ENCODE data around the gene ILRUN. TPM values are rescaled to one million over a fixed set of nuclear protein-coding genes. Genes with fewer than 3 reads are reported as not detected.

ILRUN gene
- total and polyA plus RNA-seq, 9 of the 15 experiments (the other 6 are each of a cell fraction or from before 2014, with no cell fraction given): 24.9 to 78.9 (median 53.4) TPM

GRCh38 chr6:34697904-34698559, 1.5 kb upstream of the ILRUN start (continued):
- TF ChIP-seq, protein P1, sequence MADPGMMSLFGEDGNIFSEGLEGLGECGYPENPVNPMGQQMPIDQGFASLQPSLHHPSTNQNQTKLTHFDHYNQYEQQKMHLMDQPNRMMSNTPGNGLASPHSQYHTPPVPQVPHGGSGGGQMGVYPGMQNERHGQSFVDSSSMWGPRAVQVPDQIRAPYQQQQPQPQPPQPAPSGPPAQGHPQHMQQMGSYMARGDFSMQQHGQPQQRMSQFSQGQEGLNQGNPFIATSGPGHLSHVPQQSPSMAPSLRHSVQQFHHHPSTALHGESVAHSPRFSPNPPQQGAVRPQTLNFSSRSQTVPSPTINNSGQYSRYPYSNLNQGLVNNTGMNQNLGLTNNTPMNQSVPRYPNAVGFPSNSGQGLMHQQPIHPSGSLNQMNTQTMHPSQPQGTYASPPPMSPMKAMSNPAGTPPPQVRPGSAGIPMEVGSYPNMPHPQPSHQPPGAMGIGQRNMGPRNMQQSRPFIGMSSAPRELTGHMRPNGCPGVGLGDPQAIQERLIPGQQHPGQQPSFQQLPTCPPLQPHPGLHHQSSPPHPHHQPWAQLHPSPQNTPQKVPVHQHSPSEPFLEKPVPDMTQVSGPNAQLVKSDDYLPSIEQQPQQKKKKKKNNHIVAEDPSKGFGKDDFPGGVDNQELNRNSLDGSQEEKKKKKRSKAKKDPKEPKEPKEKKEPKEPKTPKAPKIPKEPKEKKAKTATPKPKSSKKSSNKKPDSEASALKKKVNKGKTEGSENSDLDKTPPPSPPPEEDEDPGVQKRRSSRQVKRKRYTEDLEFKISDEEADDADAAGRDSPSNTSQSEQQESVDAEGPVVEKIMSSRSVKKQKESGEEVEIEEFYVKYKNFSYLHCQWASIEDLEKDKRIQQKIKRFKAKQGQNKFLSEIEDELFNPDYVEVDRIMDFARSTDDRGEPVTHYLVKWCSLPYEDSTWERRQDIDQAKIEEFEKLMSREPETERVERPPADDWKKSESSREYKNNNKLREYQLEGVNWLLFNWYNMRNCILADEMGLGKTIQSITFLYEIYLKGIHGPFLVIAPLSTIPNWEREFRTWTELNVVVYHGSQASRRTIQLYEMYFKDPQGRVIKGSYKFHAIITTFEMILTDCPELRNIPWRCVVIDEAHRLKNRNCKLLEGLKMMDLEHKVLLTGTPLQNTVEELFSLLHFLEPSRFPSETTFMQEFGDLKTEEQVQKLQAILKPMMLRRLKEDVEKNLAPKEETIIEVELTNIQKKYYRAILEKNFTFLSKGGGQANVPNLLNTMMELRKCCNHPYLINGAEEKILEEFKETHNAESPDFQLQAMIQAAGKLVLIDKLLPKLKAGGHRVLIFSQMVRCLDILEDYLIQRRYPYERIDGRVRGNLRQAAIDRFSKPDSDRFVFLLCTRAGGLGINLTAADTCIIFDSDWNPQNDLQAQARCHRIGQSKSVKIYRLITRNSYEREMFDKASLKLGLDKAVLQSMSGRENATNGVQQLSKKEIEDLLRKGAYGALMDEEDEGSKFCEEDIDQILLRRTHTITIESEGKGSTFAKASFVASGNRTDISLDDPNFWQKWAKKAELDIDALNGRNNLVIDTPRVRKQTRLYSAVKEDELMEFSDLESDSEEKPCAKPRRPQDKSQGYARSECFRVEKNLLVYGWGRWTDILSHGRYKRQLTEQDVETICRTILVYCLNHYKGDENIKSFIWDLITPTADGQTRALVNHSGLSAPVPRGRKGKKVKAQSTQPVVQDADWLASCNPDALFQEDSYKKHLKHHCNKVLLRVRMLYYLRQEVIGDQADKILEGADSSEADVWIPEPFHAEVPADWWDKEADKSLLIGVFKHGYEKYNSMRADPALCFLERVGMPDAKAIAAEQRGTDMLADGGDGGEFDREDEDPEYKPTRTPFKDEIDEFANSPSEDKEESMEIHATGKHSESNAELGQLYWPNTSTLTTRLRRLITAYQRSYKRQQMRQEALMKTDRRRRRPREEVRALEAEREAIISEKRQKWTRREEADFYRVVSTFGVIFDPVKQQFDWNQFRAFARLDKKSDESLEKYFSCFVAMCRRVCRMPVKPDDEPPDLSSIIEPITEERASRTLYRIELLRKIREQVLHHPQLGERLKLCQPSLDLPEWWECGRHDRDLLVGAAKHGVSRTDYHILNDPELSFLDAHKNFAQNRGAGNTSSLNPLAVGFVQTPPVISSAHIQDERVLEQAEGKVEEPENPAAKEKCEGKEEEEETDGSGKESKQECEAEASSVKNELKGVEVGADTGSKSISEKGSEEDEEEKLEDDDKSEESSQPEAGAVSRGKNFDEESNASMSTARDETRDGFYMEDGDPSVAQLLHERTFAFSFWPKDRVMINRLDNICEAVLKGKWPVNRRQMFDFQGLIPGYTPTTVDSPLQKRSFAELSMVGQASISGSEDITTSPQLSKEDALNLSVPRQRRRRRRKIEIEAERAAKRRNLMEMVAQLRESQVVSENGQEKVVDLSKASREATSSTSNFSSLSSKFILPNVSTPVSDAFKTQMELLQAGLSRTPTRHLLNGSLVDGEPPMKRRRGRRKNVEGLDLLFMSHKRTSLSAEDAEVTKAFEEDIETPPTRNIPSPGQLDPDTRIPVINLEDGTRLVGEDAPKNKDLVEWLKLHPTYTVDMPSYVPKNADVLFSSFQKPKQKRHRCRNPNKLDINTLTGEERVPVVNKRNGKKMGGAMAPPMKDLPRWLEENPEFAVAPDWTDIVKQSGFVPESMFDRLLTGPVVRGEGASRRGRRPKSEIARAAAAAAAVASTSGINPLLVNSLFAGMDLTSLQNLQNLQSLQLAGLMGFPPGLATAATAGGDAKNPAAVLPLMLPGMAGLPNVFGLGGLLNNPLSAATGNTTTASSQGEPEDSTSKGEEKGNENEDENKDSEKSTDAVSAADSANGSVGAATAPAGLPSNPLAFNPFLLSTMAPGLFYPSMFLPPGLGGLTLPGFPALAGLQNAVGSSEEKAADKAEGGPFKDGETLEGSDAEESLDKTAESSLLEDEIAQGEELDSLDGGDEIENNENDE (IDR thresholded peaks at IDR 0.05; ENCODE audit: low read depth, low read length): no peak
- no peak for TF ChIP-seq HLTF (IDR thresholded peaks at IDR 0.05)
- TF ChIP-seq CCNT2 (IDR thresholded peaks at IDR 0.05; ENCODE audit: borderline replicate concordance, extremely low read depth, insufficient read length, low read depth, low read length): no peak
- no peak for TF ChIP-seq HNRNPLL (IDR thresholded peaks at IDR 0.05; ENCODE audit: low read depth, low read length, poor library complexity, severe bottlenecking)
- TF ChIP-seq L3MBTL2 (IDR thresholded peaks at IDR 0.05): no peak
- no peak for TF ChIP-seq ZNF175 (CRISPR knock-in tag; IDR thresholded peaks at IDR 0.05; ENCODE audit: low read depth)
- TF ChIP-seq SREBF2 (CRISPR knock-in tag; IDR thresholded peaks at IDR 0.05): no peak
- TF ChIP-seq, protein P2, sequence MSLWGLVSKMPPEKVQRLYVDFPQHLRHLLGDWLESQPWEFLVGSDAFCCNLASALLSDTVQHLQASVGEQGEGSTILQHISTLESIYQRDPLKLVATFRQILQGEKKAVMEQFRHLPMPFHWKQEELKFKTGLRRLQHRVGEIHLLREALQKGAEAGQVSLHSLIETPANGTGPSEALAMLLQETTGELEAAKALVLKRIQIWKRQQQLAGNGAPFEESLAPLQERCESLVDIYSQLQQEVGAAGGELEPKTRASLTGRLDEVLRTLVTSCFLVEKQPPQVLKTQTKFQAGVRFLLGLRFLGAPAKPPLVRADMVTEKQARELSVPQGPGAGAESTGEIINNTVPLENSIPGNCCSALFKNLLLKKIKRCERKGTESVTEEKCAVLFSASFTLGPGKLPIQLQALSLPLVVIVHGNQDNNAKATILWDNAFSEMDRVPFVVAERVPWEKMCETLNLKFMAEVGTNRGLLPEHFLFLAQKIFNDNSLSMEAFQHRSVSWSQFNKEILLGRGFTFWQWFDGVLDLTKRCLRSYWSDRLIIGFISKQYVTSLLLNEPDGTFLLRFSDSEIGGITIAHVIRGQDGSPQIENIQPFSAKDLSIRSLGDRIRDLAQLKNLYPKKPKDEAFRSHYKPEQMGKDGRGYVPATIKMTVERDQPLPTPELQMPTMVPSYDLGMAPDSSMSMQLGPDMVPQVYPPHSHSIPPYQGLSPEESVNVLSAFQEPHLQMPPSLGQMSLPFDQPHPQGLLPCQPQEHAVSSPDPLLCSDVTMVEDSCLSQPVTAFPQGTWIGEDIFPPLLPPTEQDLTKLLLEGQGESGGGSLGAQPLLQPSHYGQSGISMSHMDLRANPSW (CRISPR knock-in tag; IDR thresholded peaks at IDR 0.05): no peak
- no peak for TF ChIP-seq GABPB2 (CRISPR knock-in tag; conservative IDR thresholded peaks at IDR 0.05)
- TF ChIP-seq JUNB (CRISPR knock-in tag; conservative IDR thresholded peaks at IDR 0.05): no peak
- TF ChIP-seq MCM7 (IDR thresholded peaks at IDR 0.05): no peak
- no peak for TF ChIP-seq ZNF77 (CRISPR knock-in tag; IDR thresholded peaks at IDR 0.05)
- no peak for TF ChIP-seq HDAC8 (tag; IDR thresholded peaks at IDR 0.05)
- TF ChIP-seq, protein P3, sequence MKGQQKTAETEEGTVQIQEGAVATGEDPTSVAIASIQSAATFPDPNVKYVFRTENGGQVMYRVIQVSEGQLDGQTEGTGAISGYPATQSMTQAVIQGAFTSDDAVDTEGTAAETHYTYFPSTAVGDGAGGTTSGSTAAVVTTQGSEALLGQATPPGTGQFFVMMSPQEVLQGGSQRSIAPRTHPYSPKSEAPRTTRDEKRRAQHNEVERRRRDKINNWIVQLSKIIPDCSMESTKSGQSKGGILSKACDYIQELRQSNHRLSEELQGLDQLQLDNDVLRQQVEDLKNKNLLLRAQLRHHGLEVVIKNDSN (CRISPR knock-in tag; IDR thresholded peaks at IDR 0.05): no peak

All from K562 (cell line).